ENCODE measurements around the gene CFD.

The CFD gene

DNA sequence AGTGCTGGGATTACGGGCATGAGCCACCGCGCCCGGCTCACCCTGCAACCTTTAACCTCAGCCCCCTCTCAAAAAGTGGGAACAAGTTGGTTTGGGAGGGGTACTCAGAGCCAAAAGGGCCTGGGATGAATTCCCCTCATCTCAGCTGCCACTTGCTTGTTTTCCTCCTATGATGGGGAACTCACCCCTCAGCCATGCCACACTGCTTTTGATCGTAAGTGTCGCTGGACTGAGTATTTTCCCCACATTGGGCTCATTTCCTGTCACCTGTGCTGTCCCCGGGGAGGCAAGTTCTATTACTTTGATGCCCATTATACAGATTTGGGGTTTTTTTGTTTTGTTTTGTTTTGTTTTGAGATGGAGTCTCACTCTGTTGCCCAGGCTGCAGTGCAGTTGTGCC, 47.0 kb downstream of the CFD start:
- DNase-seq (ENCODE audit: low read depth in 2 of 2) = no peak

DNA sequence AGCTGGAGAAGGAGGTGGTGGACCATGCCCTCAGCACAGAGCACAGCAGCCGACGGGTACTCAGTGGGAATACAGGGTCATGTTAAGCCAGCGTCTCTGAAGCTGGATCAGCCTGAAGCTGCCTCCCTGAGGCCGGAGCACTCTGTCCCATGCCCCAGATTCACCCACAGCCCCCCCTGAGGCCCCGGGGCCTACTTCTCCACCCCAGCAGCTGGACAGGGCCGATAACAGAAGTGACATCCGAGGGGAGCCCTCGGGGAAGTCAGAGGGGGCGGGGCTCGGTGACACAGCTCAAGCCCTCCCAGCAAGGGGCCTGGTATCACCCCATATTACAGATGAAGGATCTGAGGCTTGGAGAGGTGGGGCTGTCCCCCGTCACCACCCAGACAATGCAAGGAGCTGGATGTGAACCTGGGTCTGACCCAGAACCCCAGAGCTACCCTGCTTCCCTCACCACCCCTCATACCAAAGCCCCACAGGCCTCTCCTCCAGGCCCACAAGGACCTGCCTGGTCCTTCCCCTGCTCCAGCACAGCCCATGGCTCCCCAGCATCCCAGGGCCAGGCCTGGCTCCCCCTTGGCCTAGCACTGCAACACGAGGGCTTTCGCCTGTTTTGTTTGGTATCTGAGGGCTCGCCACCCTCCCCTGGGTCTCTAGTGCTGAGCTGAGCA, 47.9 kb downstream of the CFD start:
- no peak for DNase-seq (ENCODE audit: low read depth in 2 of 2)

DNA sequence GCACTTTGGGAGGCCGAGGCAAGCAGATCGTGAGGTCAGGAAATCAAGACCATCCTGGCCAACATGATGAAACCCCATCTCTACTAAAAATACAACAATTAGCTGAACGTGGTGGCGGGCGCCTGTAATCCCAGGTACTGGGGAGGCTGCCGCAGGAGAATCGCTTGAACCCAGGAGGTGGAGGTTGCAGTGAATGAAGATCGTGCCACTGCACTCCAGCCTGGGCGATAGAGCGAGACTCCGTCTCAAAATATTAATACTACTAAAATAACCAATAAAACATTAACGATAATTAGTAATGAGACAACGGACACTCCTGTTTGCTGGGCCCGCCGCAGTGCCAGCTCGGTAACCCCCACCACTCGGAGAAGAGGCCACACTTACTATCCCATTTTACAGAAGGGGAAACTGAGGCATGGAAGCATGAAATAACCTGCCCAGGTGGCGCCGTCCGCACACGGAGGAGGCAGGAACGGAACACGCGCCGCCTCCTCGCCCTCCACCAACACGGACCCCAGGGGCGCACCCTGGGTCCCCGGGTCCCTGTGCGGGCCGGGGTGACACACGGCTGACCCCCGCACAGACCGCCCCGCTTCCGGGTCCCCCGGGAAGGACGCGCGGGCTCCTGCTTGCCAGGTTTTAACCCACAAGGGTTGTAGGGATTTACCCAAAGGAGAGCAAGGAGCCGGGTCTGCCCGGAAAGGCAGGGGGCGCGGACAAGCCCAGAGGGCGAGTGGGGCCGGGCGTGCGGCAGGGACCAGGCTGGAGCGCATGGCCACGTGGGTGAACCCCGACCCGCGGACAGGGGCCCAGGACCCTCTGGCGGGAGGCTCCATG, 52.0 kb downstream of the CFD start:
- DNase-seq (ENCODE audit: low read depth in 2 of 2) = no peak

DNA sequence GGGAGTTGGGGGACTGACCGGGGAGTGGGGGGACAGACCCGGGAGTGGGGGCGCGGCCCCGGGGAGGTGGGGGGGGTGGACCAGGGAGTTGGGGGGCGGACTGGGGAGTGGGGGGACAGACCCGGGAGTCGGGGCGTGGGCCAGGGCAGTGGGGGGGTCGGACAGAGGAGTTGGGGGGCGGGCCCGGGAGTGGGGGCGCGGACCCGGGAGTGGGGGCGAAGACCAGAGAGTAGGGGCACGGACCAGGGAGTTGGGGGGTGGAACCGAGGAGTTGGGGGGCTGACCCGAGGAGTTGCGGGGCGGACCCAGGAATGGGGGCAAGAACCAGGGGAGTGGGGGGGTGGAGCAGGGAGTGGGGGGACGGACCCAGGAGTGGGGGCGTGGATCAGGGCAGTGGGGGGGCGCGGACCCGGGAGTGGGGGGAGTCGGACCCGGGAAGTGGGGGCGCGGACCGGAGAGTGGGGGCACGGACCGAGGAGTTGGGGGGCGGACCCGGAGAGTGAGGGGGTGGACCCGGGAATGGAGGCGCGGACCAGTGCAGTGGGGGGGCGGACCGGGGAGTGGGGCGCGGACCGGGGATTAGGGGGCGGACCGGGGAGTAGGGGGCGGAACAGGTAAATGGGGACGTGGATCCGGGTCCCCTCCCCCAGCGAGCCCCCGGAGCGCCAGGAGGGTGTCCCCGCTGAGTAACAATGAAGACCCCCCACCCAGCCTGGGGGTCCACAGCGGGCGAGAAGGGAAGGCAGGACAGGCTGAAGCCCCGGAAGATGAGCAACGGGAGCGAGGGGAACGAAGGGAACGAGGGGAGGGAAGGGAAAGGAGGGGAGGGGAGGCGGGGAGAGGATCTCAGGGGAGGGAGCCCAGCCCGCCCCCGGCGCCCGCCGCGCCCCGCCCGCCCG, 53.0 kb downstream of the CFD start:
- DNase-seq (ENCODE audit: low read depth in 2 of 2) = no peak
